ENCODE results near the gene FASTKD2. TPM values are rescaled to one million over a fixed set of nuclear protein-coding genes. Genes with fewer than 3 reads are reported as not detected.

Gene FASTKD2
- 19.9 TPM for total RNA-seq
- long read RNA-seq, transcript FASTKD2-202 (12 exons, 2,586 nt), result minor isoform, 28 of 84 reads
- long read RNA-seq, transcript FASTKD2-201 (12 exons, 3,188 nt), result major isoform, 43 of 84 reads
- long read RNA-seq, partial matches to known transcripts, result 5 of 84 reads
- long read RNA-seq, other reads (novel, unspliced or antisense), result 6 of 84 reads

GRCh38 chr2:206765242-206766056 lies at the start of gene FASTKD2, which contains the start of gene MDH1B:
FASTKD2 (plus strand) TSS chr2:206765606; CDS start chr2:206766694, 1,088 bp downstream.
MDH1B (minus strand) TSS chr2:206765328; CDS start chr2:206765271, 57 bp downstream.
- DNase-seq (ENCODE audit: low spot score), result peak; percentile 95

DNA sequence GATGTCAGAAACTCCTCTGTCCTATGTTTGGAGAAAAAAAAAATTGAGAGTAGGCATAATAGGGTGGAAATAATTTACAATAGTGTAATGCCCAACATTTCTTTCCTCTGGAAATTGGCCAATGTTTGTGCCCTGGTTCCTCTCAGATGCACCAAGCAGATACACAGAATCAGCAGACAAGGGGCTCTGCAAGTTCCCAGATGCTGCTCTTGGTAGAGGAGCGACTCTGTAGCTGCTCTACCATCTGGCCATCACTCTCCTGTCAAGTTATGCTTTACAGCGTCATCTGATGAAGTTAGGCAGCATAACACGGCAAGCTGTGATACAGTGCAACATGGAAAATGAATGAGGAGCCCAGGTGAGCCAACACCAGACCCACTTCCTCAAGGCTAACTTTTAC lies 48.8 kb upstream of the FASTKD2 start:
- no peak for DNase-seq (ENCODE audit: low spot score)

GRCh38 chr2:206718296-206718695 lies 47.1 kb upstream of the FASTKD2 start, which contains the start of gene DYTN:
DYTN (minus strand) TSS chr2:206718396; CDS start chr2:206718279, 117 bp downstream.
- DNase-seq (ENCODE audit: low spot score), result no peak

DNA sequence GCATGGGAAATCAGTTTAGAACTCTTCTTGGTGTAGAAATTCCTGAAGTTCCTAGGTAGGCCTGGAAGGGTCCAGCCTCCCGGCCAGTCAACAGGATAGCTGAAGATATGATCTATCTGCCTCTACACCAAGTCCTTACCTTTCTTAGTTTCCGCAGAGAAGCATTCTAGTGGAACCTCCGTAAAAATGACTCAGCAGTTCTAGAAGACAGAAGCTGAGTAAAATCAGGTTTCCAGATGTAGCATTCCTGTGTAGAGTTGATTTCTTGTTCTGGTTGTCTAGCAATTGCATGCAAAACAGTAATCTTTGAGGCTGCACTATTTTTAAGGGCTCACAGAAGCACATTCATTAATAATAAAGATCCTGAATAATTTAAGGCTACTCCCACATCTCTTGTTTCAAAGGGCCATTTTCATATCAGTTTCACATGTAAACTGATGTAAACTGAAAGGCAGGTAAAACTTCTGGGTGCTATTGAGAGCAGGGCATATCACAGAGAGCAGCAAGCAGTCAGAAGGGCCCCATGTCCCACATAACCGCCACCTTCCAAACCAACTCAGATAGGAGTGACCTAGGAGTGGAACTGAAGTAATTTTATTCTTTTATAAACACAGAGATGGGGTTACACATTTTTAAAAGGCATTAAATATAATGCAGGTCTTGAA lies 44.0 kb upstream of the FASTKD2 start:
- no peak for DNase-seq (ENCODE audit: low spot score)

- DNase-seq (ENCODE audit: low spot score), result no peak
Observed at GRCh38 chr2:206723288-206723687, 42.1 kb upstream of the FASTKD2 start.

DNA sequence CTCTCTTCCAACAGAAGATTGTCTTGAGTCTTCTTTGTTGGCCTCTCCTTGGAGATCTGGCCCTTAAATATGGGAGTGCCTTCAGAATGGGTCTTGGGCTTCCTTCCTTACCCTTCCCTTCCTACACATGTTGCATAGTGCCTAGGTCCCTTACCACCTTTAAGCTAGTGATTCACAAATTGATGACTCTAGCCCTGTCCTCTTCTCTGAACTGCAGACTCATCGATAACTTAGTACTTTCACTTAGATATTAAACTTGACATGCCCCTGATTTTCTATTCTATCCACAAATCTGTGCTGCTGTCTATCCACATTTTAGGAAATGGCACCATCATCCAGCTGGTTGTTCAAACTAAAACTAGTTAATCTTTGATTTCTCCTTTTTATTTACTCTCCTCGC lies 38.1 kb upstream of the FASTKD2 start:
- DNase-seq (ENCODE audit: low spot score), result no peak

DNA sequence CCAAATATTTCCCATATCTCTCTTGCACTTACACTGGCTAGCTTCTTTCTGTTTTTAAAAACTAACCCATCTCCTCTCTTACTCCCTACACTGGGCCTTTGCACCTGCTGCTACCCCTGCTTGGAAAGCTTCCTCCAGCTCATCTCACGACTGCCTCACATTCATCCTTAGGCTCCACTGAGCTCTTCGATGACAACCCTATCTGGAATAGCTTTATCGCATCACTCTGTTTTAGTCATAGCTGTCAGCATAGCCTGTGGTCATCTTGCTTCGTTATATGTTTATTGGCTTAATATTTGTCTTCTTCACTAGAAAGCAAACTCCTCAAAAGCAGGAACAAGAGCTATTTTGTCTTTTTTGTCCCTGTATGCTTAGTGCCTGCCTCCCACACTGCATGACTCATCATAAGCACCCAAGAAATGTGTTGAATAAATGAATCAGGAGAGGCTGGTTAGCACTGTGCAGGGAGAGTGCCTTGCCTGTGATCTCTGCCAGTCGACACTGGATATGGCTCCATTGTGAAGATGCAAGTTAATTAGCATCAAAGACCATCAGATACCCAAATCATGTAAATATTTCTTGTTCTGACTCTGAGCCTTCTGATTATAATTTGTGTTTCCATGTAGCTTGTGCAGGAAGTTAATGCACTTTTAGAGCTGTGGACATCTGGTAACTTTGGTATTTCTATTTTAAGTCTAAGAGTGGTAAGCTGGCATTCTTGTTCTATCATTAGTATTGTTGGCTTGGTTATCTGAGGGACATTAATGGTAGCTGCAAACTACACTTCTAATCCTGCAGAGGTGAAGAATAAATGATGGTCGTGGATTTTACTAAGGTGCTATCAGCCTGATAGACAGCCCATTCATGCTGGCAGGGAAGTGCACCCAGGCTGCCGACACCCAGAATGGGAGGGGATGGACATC lies 36.9 kb upstream of the FASTKD2 start:
- DNase-seq (ENCODE audit: low spot score), result no peak

GRCh38 chr2:206733341-206733740 lies 32.1 kb upstream of the FASTKD2 start:
- DNase-seq (ENCODE audit: low spot score), result no peak

DNA sequence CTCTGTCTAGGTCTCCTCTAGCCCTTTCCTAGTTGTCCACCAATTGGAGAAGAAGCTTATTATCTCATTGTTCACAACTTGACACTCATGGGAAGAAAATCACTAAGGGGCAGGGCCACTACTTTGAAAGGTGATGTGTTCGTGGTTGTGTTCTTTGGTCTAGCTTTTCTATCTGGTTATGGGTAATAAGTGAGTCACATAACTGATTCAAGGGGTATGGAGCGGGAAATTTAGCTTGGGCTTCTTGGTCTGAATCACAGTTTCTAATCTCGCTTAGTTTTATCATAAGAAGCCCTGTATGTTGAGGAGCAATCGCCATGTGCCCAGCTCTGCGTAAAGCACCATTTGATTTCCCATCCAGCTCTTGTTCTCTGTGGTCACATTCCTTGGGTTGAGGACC lies 28.5 kb upstream of the FASTKD2 start:
- no peak for DNase-seq (ENCODE audit: low spot score)

- no peak for DNase-seq (ENCODE audit: low spot score)
Observed at GRCh38 chr2:206739271-206739670, 26.1 kb upstream of the FASTKD2 start.

GRCh38 chr2:206740800-206741199 lies 24.6 kb upstream of the FASTKD2 start:
- no peak for DNase-seq (ENCODE audit: low spot score)

DNA sequence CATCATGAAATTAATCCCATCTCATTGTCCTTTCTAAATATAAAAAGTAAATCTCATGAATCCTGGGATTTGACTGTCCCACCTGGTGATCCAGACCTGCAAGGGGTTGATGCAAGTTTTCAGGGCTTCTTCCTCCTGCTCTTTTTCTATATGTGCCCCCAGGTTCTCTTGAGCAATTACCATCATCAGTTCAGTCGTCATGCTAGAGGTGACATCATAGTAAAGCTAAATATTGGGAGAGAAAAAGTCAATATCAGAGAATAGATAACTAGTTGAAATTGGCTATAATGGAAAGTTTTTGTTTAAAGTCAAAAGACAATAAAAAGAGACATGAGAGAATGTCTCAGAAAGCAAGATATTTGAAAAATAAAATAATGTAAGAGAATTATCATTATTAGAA lies 8.6 kb upstream of the FASTKD2 start:
- DNase-seq (ENCODE audit: low spot score), result no peak

GRCh38 chr2:206764673-206765241 lies 649 bp upstream of the FASTKD2 start:
- DNase-seq (ENCODE audit: low spot score), result no peak

- no peak for DNase-seq (ENCODE audit: low spot score)
Observed at GRCh38 chr2:206766057-206766930, 888 bp downstream of the FASTKD2 start.

DNA sequence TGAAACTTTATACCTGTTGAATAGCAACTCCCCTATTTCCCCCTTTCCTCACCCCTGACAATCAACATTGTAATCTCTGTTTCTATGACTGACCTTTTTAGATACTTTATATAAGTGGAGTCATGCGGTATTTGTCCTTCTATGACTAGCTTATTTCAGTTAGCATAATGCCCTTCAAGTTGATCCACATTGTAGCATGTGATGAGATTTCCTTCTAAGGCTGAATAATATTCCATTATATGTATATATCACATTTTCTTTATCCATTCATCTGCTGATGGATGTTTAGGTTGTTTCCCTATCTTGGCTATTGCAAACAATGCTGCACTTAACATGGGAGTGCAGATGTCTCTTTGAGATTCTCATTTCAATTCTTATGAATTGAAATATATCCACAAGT lies 9.5 kb downstream of the FASTKD2 start:
- DNase-seq (ENCODE audit: low spot score), result no peak

- no peak for DNase-seq (ENCODE audit: low spot score)
Observed at GRCh38 chr2:206776432-206776831, 11.0 kb downstream of the FASTKD2 start.

DNA sequence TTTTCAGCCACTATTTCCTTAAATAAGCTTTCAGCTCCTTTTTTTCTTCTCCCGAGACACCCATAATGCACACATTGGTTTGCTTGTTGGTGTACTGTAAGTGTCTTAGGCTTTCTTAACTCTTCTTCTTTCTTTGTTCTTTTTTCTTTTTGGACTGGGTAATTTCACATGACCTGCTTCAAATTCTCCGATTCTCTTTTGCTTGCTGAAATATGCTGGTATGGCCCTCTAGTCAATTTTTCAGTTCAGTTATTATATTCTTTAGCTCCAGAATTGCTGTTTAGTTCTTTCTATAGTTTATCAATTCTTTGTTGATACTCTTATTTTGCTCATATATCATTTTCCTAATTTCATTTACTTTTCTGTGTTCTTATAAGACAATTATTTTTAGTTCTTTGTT lies 15.3 kb downstream of the FASTKD2 start:
- no peak for DNase-seq (ENCODE audit: low spot score)

DNA sequence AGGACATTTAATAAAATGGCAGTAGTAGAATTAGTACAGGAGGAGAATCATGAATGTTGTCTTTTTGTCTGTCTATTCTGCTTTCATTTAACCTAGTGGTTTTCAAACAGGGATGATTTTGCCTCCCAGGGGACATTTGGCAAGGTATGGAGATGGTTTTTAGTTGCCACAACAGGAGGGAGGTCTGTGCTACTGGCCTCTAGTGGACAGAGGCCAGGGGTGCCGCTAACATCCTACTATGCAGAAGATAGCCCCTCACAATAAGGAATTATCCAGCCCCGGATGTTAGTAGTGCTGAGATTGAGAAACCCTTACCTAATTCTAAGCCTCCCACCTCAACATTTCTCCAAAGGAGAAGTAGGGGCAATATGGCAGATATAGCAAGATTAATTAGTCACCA lies 18.3 kb downstream of the FASTKD2 start:
- no peak for DNase-seq (ENCODE audit: low spot score)

- DNase-seq (ENCODE audit: low spot score), result no peak
Observed at GRCh38 chr2:206784559-206785353, 19.4 kb downstream of the FASTKD2 start.
